Fibroblast of skin of left quadriceps (primary cell): ENCODE measurements around the gene DVL1.

Experiments
- DNase-seq, 2 experiments: peaks; one replicate each; pipeline ENCODE4 v3.0.0-alpha.2; 2013; ENCODE audit warnings: low read depth in 2 of 2

The DVL1 gene

DNA sequence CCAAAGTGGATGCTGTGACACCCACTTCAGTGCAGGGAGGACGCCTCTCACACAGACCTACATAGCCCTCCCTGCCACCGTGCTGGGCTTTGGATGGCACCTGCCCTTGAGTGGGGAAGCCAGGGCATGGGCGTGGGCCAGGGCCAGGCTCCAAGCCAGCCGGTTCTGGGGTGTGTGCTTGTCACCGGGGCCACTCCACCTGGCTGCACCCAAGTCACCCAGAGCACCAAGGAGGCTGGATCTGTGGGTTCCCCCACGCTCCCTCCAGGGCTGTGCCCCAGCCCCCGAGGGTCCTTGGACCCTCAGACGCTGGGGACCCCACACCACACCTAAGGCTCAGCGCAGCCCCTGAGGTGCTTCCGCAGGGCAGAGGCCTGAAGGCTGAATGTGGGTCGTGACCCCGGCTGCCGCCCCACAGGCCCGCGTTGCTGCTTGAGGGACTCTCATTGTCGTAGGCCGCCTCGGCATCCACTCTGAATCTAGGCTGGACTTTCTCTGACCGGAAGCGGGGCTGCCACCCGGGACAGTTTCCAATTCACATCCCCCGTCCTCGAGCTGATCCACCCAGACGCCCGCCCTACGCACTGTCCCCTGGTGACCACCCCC, 7.7 kb upstream of the DVL1 start:
- DNase-seq = no peak

DNA sequence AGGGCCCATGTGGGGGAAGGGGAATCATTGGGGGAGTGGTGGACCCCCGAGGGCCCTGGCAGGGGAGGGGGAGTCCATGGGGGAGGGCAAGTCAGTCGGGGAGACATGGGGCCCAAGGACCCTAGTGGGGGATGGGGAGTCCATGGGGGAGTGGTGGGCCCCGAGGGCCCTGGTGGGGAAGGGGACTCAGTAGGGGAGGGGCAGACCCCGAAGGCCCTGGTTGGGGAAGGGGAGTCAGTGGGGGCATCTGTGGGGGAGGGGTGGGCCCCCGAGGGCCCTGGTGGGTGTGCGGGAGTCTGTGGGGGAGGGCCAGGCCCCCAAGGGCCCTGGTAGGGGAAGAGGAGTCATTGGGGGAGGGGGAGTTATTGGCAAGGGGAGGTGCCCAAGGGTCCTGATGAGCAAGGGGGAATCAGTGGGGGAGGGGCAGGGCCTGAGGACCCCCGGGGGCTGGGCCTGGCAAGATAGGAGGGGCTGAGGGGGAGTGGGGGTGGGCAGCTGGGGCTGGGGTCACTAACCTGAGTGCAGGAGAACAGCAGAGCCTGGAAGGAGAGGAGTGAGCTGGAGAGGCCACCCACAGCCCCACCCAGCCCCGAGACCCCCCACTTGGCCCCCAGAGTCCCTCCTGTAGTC, 7.1 kb upstream of the DVL1 start:
- DNase-seq = no peak

DNA sequence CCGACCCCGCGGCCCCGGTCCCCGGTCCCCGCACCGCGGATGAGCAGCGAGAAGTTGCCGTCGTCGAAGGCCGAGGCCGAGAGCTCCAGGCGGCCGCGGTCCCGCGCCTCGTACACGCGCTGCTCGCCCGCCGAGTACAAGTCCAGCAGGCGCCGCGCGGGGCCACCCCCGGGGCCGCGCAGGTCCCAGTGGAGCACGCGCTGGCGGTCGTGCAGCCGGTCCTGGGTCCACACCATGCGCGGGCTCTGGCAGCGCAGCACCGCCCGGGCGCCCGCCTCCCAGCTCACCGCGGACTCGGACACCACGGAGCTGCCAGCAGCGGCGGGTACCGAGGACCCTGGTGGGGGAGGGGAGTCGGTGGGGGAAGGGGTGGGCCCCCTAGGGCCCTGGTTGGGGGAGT, 6.2 kb upstream of the DVL1 start:
- DNase-seq = no peak

DNA sequence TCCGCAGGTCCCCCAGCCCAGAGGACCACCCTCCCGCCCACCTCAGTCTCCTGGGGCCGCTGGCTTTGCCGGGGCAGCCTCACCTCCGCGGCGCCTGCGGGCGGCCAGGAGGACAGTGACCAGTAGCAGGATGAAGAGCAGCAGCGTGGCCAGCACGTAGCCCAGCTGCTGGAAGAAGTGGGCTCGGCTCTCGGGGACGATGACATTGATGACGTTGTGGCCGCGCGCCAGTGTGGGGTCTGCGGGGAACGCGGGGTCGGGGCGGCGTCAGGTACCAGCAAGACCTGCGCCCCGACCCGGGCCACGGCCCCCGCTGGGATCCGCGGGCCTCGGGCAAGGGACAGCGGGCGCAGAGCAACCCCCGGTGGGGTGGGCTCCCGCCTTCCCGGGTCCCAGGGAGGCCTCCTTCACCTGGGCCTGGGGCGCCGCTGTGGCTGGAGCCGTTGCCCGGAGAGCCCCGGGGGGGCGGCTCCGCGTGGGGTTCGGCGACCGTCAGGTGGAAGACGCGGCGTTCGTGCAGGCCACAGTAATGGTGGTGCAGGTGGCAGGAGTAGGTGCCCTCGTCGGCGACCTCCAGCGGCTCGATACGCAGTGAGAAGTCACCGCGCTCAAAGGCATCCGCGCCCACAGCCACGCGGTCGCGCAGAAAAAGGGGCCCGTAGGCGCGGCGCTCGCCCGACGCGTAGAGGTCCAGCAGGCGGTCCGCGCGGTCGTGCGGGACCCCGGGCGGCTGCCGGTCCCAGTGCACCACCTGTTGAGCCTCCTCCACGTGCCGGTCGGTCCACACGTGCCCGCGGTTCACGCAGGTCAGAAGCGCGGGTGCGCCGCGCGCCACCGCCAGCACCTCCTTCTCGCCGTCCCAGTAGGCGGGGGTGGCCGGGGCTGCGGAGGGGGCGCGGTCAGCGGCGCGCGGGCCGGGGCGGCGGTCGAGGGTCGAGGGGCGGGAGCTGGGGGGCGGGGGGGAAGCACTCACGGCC, 5.3 kb upstream of the DVL1 start:
- DNase-seq = no peak

DNA sequence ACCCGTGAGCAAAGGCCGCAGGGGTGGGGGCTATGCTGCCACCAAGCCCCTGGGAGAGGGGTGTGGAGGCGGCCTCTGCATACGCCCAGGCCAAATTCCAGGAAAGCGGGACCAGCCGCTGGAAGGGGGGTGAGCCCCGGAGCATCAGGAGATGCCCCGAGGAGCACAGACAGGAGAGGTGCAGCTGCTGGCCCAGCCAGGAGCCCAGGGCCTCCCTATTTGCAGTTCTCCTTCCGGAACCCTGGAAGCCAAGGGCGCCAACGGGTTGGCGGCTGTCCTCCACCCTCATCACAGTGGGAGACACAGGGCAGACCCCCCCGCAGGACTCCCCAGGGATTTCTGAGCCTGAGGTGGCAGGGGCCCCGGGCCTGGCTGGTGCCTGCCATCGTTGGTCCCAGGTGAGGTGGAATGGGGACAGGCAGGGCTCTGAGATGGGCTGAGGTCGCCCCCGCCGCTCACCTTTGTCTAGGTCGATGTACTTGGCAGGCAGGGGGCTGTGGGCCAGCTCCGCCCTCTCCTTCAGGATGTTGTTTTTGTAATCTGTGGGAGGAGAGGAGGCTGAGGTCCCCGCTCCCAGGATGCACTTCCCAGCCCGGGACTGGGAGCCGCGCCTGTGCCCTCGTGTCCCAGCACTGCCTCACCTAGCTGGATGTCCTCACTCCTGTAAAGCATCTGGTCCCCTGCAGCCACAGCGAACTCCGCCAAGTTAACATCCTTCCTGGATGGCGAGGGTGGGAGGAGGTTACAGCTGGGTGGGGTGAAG, 4.4 kb upstream of the DVL1 start:
- DNase-seq = no peak

DNA sequence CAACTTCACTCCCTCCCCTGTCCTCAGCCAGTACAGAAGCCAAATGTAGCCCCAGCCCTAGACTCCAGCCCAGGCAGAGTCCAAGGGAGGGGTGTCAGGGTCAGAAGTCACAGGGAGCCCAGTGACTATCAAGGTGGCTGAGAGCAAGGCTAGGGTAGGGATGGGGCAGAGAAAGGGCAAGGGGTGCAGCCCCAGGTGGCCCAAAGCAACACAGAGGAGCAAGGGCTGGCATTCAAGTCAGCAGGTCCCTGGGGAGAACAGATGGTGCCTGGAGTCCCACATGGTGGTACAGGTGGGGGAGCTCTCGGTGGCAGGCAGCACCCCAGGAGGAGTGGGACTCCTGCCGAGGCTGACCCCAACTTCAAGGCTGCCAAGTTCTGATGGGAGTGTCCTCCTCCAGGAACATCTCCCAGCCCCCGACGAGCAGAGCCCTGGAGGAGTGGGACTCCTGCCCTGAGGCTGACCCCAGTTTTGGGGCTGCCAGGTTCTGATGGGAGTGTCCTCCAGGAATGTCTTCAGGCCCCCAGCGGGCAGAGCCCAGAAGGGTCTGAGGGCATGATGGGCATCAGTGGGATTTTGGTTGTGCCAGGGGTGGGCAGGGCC, 3.7 kb upstream of the DVL1 start:
- no peak for DNase-seq

DNA sequence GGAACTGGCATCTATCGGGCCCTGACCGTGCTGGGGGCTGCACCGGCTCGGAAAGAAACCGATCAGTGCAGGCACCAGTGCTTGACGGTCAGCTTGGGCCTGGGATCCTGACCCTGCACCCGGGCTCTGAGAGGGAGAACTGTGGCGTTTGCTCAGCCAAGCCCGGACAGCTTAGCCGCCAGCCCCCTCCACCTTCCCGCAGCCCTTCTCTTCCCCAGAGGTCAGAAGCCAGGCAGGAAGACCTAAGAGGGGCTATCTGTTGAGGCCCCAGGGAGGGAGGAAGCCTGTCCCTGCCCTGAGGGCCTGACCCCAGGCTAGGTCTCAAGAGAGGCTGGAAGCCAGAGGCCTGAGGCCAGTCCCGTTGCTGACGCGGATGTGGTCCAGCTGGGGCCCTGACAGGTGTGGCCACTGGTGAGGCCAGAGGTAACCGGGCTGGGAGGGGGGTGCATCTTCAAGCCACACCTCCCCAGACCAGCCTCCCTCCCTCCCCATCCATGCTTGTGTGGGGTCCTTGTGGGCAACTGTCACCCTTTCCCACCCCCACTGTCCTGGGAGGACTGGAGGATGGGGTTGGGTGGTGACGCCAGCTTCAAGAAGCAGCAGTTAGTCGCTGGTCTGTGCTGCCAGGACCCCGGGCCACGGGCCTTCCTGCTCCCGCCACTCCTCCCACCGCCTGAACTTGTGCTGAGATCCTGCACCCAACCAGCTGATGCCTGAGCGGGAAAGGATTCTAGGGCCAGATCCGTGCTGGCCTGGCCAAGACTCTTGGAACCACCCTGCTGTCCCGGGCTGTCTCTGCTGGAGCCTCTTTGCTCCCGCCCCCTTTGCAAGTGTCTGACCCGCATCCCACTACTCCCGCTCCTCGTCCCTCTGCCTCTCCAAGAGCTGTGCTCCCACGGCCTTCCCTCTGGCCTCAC, 2.6 kb upstream of the DVL1 start:
- DNase-seq = no peak

DNA sequence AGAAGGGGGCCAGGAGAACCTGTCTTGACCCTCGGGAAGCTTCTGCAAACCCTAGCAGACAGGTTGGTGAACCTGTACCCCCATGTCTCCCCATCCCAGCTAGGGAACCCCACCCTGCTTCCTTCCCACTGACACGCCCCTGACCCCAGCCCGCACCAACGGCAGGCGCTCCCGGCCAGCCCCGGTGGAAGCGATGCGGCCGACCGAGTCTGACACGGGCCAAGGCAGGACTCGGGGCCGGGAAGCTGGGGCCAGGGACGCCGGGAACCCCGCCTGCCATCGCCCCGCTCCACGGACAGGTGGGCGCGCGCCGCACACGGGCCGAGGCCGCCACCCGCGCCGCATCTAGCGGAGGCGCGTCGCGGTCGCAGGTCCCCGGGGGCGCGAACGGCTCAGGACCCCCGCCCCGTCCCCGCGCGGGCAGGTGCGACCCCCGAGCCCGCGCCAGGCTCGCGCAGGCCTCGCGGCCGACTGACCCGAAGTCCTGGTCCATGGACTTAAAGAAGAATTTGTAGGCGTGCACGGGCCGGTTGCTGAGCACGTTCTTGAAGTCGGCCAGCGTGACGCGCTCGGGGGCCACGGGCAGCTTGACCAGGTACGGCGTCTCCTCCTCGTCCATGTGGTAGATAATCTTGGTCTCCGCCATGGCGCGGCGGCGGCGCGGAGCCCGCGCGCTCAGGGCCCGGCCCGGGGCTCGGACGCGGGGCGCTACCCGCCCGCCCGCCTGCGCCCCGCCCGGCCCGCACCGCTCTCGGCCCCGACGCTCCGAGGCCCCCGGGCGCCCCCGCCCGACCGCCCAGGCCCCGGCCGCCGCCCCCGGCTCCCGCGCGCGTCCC, 580 bp downstream of the DVL1 start:
- no peak for DNase-seq

DNA sequence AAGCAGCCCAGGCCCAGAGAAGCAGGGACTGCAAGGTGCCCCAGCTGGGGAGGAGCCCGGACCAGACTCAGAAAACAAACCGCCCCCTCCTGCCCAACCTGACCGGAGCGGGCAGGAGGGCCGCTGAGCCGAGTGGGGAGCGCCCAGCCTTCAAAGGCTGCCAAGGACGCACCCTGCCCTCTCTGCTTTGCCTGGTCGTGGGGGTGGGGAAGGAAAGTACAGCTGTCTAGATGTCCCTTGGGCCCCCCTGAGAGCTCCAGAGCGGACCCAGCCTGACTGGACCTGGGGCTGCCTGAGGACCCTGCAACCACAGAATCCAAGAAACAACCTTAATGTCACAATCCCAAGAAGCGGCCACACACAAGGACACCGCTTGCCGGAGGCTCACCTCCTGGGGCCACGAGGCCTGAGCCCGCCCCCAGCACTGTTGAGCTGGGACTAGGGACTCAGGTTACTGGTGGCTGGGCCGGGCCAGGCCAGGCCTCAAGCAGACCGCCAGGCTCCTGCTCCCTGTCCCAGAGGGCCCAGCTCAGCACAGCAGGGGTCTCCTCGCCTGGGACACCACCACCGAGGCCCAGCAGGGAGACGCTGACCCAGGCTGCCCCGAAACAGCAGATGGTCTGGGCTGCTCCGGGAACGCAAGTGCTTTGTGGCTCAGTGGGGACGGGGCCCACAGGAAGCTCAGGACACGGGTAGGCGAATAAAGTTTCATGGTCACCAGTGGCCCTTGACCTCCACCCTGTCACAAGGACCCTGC, 1.4 kb downstream of the DVL1 start:
- no peak for DNase-seq

GRCh38 chr1:1347026-1347595, 2.1 kb downstream of the DVL1 start:
- no peak for DNase-seq

- no peak for DNase-seq
Measured at GRCh38 chr1:1346501-1346890, 2.7 kb downstream of the DVL1 start.

DNA sequence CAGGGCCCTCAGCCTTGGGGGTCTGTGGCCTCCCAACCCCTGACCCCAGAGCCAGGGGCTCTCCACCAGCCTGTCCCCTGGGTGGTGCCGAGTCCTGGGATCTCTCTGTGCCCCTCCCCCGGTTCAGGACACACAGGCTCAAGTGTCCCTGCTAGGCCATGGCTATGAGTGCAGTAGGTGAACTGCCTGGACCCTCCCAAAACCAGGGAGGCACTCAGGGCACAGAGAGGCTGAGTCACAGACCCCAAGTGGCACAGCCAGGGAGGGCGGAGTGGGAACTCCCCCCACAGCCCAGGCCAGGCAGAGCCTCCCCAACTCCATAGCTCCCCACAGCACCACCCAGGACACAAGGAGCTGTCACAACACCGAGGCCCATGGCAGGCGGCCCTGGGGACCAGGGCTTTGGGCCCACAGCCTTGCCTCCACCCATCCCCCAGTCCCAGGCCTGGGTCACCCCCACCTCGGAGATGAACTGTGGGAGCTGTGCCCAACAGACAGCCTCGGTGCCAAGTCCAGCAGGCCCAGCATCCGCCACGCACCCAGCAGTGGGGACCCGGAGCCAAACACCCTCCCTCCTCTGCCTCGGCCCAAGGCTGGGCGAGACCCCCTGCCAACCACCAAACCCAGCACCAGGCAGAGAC, 3.2 kb downstream of the DVL1 start:
- no peak for DNase-seq

DNA sequence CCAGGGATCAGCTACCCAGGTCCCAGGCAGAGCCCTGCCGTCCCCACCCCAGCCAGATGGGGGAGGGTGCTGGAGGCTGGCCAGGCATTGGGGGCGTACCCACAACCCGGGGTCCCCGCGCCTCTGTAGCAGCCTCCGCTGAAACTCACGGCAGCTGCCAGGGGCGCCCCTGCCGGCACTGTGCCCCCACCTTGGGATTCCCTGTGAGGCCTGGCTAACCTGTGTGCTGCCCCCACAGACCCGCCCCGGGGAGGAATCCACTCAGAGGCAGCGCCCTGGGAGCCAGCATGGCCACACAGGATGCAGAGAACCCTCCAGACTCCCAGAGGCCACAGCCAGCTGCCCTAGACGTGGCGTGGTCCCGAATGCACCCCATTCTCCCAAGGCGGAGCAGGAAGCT, 3.8 kb downstream of the DVL1 start:
- no peak for DNase-seq

DNA sequence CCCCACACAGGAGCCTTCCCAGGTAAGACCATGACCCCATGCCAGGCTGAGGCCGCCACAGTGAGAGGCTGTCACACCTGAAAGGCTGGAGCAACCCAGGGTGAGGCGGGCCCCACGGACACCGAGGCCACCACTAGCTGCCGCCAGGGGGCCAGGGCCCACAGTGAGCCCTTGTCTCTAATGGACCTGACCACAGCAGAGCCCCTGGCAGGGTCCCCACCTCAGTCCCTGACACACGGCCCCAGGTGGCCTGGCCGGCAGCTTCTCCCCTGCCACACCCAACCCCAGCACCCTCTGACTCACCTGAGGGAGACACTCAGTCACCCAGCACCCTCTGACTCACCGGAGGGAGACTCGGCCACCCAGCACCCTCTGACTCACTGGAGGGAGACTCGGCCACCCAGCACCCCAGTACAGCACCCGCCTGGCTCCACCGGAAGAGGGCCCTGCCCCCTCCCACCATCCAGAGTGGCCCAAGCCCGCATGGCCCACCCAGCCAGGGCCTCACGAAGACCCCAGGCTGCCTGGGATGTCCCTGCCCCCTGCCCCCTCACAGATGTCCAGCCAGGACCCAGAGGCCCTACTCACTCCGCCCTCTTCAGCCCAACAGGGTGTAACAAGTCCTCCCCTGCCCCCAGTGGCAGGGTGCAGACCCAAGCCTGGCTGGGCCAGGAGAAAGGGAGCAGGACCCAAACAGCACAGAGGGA, 4.4 kb downstream of the DVL1 start:
- no peak for DNase-seq

GRCh38 chr1:1343811-1344421, 5.3 kb downstream of the DVL1 start:
- DNase-seq = no peak

DNA sequence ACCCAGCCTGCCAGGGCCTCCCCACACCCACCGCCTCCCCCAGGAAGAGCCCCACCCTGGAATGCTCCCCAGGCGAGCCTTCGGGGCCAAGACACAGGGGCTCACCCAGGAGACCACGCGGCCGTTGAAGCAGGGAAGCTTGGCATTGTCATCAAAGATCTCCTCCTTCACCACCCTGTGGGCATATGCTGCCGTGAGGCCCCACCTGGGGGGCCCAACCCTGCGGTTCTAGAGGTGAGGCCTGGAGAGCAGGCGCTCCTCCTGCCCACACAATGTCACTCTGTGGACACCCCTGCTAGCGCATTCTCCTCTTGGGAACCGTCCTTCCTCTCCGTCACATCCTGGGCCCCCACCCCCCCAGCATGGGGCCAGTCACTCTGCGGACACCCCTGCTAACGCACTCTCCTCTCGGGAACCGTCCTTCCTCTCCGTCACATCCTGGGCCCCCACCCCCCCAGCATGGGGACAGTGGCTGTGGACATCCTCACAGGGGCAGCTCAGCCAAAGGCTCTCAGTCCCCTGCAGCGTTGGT, 6.6 kb downstream of the DVL1 start:
- no peak for DNase-seq

DNA sequence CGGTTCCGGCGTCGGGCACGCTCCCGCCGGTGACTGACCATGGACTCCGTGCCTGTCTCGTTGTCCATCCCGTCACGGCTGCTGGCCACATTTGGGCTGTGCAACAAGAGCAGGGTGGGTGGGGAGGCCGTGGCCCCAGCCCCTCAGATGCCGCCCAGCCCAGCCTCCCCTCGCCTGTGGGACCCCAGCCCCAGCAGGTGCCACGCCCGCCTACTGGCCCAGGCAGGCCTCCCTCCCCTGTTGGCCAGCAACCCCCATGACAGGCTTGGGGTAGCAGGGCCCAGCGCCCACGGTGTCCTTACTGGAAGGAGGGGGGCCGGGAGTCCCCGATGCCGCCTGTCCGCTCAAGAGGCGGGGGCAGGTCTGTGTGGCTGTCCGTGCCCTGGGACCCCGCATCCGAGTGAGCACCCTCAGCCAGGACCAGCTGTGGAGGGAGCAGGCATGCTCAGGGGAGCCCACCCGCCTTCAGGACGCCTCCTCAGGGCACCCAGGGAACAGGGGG, 7.1 kb downstream of the DVL1 start:
- no peak for DNase-seq
